ENCODE measurements around the gene RBM46.

DNA sequence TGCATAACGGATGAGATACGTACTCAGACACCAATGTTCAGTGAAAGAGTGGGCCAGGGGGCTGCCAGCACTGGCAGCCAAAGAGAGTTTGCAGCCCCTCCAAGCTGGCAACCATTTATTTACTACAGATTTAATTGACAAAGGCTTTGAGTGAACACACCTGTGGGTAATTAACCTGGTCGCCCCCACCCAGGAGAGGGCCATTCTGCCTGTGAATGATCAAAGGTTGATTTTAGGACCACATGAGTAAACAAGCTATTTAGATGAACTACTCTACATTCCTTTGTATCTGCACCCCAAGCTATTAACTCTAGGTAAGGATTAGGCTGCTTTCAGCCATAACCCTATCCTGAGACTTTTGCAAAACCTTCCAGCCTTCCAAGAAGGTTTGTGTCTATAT lies 55.0 kb downstream of the RBM46 start:
- TF ChIP-seq POLR2A (IDR thresholded peaks at IDR 0.05), result no peak
- TF ChIP-seq, protein P1, sequence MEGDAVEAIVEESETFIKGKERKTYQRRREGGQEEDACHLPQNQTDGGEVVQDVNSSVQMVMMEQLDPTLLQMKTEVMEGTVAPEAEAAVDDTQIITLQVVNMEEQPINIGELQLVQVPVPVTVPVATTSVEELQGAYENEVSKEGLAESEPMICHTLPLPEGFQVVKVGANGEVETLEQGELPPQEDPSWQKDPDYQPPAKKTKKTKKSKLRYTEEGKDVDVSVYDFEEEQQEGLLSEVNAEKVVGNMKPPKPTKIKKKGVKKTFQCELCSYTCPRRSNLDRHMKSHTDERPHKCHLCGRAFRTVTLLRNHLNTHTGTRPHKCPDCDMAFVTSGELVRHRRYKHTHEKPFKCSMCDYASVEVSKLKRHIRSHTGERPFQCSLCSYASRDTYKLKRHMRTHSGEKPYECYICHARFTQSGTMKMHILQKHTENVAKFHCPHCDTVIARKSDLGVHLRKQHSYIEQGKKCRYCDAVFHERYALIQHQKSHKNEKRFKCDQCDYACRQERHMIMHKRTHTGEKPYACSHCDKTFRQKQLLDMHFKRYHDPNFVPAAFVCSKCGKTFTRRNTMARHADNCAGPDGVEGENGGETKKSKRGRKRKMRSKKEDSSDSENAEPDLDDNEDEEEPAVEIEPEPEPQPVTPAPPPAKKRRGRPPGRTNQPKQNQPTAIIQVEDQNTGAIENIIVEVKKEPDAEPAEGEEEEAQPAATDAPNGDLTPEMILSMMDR (IDR thresholded peaks at IDR 0.05), result no peak
